HG03469 (cell line): ENCODE measurements around the gene ATF7IP2.
"Not testable (repeated sequence)": the region's sequence is repeated elsewhere in the genome, so short reads cannot be mapped to it uniquely, and the experiment has no call there.

Experiments used
- ATAC-seq: cut with Tn5 transposase; IDR thresholded peaks from one replicate; pipeline ENCODE4 v1.9.1; 2021; ENCODE audit warnings: mild to moderate bottlenecking, moderate library complexity, moderate number of reproducible peaks; ENCODE audit not compliant: unreplicated experiment

The ATF7IP2 gene

GRCh38 chr16:10373556-10373955 lies 12.3 kb upstream of the ATF7IP2 start:
- no peak for ATAC-seq

DNA sequence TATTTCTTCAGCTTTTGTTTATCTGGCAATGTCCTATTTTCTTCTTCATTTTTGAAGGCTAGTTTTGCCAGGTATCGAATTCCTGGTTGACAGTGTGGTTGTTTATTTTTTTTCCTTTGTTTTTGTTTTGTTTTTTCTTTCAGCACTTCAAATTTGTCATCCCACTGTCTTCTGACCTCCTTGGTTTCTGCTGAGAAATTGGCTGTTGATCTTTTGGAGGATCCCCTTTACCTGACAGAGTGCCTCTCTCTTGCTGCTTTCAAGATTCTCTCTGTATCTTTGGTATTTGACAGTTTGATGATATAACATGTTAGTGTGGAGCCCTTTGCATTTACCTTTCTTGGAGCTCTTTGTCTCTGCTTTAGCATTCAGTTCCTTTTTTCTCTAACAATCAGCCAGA lies 9.6 kb upstream of the ATF7IP2 start:
- ATAC-seq: no peak

DNA sequence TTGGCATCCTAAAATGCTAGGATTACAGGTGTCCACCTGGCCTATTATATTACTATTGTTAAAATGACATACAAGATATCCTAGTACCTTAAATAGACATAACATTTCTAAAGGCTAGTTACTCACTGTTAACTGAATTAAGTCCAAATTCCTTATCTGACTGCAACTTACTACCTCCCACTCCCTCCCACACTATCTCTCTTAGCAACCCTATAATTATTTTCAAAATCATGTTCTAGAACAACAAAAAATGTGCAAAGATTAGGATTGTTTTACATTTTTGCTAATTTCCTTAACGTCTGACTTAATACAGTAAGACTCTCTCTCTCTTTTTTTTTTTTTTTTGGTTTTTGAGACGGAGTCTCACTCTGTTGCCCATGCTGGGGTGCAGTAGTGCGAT lies 2.2 kb upstream of the ATF7IP2 start:
- ATAC-seq: no peak

- ATAC-seq: no peak
Observed at GRCh38 chr16:10386517-10387100, 748 bp downstream of the ATF7IP2 start.

- ATAC-seq: no peak
Observed at GRCh38 chr16:10387188-10387617, 1.3 kb downstream of the ATF7IP2 start.

DNA sequence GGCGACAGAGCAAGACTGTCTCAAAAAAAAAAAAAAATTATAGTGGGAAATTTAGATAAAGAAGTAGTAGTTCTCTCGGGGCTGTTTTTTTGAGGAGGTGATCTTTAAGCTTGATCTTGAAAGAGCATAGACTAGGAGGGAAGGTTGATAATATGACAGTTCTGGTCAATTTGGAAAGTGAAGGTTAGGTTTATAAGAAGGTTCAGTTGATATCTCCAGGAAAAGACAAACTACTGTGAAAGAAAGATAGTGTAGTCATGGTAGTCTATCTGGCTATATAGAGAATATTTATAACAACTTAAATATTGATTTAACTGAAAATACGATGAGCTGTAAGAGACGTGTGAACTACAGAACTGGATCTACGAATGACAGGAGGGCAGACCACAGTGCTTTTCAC lies 3.1 kb downstream of the ATF7IP2 start:
- ATAC-seq: no peak

DNA sequence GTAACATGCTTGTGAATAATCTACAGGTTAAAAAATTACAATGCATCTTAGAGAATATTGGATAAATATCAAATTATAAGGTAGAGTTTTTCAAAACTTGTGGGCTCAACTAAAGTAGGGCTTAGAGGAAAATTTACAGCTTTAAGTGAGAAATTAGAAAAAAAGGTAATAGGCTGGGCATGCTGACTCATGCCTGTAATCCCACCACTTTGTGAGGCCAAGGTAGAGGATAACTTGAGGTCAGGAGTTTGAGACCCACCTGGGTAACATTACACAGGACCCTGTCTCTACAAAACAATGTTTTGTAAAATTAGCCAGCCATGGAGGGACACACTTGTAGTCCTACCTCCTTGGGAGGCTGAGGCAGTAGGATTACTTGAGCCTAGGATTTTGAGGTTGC lies 4.5 kb downstream of the ATF7IP2 start:
- no peak for ATAC-seq

GRCh38 chr16:10390867-10391266 lies 5.0 kb downstream of the ATF7IP2 start:
- no peak for ATAC-seq

GRCh38 chr16:10391339-10391738 lies 5.5 kb downstream of the ATF7IP2 start:
- no peak for ATAC-seq

DNA sequence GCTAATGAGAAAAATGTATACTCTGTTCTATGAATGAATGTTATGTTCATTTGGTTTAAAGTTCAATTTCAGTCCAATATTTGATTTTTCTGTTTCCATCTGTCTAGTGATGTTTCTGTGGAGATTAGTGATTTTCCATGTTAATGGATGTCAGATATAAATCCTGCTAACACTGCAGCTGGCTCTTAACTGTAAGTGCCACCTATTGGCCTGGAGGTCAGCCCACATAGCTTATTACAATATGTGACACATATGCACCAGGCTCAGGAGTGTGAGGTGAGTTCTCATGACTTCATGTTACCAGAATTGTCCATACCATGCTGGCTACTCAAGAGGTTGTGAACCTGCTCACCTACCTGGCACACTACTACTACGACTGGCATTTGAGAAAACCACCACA lies 17.1 kb downstream of the ATF7IP2 start:
- no peak for ATAC-seq

DNA sequence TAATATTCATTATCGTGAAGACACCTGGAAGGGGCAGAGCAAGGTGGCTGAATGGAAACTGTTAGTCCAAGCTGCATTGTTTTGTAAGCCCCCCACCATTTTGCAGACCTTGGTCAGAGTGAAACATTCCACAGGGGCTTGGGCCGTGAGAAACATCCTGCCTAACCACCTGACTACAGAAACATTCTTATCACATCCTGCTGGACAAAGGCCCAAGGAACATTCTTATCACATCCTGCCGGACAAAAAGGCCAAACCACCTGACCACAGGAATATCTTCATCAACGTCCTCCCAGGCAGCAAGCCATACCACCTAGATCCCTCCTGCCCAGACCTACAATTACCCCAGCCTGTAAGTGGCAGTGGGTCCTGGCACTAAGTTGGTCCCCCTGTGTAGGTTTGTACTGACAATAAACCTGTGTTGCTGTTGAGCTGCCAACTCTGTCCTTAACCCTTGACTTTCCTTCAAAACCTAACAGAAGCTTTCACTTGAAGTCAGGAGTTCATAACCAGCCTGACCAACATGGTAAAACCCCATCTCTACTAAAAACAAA lies 19.6 kb downstream of the ATF7IP2 start:
- ATAC-seq: no peak

GRCh38 chr16:10408824-10409381 lies 23.0 kb downstream of the ATF7IP2 start:
- no peak for ATAC-seq

GRCh38 chr16:10409713-10410112 lies 23.9 kb downstream of the ATF7IP2 start:
- not testable (repeated sequence) for ATAC-seq

DNA sequence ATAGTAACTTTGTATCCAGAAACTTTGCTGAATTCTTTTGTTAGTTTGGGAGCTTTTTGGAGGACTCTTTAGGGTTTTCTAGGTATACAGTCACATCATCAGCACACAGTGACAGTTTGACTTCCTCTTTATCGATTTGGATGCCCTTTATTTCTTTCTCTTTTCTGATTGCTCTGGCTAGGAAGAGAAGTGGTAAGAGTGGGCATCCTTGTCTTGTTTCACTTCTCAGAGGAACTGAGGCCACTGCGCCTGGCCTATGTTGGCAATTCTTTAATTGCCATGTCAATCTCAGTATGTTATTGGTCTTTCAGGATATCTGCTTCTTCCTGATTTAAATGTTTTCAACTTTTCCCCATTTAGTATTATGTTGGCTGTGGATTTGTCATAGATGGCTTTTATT lies 24.6 kb downstream of the ATF7IP2 start:
- no peak for ATAC-seq

DNA sequence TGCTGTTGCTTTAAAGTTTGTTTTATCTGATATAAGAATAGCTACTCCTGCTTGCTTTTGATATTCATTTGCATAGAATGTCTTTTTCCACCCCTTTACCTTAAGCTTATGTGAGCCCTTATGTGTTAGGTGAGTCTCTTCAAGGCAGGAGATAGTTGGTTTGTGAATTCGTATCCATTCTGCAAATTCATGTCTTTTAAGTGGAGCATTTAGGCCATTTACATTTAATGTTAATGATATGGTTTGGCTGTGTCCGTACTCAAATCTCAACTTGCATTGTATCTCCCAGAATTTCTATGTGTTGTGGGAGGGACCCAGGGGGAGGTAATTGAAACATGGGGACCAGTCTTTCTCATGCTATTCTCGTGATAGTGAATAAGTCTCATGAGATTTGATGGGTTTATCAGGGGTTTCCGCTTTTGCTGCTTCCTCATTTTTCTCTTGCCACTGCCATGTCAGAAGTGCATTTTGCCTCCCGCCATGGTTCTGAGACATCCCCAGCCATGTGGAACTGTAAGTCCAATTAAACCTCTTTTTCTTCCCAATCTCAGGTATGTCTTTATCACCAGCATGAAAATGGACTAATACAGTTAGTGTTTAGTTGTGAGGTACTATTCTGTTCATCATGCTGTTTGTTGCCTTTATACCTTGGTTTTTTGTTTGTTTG lies 27.2 kb downstream of the ATF7IP2 start:
- ATAC-seq: no peak

DNA sequence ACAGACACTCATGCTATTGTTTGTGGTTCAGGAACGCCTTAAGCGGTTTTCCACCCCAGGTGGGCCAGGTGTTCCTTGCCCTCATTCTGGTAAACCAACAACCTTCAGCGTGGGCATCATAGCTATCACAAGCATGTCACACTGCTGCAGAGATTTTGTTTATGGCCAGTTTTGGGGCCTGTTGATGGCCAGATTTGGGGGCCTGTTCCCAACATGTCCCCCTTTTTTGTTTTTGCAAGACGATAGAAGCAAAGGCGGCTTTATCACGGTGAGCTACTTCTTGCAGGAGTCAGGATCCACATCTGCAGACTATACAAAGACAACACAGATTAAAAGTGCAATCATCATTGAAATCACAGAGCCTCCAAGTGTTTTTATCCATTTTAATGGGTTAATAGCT lies 32.3 kb downstream of the ATF7IP2 start:
- not testable (repeated sequence) for ATAC-seq

DNA sequence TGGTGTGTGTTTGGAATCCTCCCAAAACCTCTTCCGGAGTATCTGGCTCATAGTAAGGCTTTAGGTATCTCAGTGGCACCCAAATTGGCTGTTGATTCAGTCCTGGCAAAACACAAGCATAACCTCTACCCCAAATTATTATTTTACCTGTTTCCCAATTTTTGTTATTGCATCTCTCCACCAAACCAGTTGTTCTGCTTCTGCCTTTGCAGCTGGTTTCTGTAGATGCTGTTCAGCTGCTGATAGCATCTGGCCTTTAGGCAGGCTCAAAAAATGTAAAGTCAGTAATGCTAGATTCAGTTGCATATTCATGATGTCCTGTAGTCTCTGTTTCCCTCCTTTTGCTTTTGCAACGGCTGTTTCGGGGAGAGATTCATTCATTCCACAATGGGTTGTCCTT lies 33.8 kb downstream of the ATF7IP2 start:
- ATAC-seq: no peak

GRCh38 chr16:10421596-10421995 lies 35.7 kb downstream of the ATF7IP2 start:
- ATAC-seq: no peak

DNA sequence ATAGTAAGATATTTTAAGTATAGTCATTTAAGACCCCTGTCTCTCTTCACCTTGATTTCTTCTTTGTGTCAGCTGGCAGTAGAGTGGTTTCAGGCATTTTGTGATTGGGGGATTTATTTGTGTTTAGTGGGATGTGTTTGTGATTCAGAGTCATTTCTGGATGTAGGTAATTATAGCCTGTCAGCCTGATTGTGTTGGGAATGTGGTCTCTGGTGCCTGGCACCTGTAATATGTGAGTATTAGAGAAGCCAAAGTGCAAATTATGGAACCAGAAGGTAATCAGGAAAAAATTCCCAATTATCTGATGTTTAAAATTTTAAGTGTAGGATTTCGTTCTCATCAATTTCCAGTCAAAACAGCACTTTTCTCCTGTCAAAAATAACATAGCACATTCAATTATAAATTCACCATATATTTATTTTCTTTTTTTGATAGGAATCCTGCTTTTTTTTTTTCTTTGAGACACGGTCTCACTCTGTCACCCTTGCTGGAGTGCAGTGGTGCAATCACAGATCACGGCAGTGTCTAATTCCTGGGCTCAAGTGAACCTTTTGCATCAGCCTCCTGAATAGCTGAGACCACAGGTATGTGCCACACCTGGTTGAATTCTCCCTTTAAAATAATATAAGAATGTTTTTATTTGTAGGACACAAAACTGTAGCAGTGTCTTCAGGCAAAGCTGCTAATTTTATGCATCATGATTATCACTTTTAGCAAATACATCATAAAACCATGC lies 42.7 kb downstream of the ATF7IP2 start:
- ATAC-seq: no peak

DNA sequence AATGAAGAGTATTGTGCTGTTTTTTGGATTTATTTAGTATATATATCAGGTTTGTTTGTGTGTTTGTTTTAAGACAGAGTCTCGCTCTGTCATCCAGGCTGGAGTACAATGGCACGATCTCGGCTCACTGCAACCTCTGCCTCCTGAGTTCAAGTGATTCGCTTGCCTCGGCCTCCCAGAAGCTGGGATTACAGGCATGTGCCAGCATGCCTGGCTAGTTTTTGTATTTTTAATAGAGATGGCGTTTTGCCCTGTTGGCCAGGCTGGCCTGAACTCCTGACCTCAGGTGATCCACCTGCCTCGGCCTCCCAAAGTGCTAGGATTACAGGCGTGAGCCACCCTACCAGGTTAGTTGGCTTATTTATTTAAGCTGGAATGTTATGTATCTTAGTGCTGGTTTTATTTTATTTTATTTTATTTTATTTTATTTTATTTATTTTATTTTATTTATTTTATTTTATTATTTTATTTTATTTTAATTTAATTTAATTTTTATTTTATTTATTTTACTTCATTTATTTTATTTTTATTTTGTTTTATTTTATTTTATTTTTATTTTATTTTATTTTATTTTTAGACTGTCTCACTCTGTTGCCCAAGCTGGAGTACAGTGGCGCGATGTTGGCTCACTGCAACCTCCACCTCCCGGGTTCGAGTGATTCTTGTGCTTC lies 43.6 kb downstream of the ATF7IP2 start:
- ATAC-seq: not testable (repeated sequence)

DNA sequence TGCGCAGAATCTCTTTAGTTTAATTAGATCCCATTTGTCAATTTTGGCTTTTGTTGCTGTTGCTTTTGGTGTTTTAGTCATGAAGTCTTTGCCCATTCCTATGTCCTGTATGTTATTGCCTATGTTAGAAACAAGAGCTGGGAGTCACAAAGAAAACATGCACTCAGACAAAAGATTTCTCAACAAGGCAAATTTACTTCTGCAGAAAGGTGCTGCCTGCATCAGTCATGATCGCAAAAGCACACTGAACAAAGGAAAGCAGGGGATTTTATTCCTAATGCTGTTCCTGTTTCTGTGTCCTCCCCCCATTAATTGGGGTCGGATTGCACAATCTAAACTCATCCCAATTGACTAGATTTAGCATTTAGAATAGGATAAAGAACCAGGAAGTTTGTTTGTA lies 55.9 kb downstream of the ATF7IP2 start:
- no peak for ATAC-seq
